Thyroid gland (tissue), 4 donors: Measurements from ENCODE around the gene CBR1. TPM values are rescaled to one million over a fixed set of nuclear protein-coding genes. Genes with fewer than 3 reads are reported as not detected.

Experiments
- DNase-seq, 2 donors: peaks; one replicate each; pipeline ENCODE4 v3.0.0-alpha.2; 2019
- H3K27ac ChIP-seq, 3 donors: fragments of 200-600 bp; sonication (generic); 1 replicate in 2 of 3; 2 replicates in 1 of 3; pipeline ENCODE4 v1.5.1; 2016 to 2019; ENCODE audit warnings: mild to moderate bottlenecking in 1 of 3, moderate library complexity in 1 of 3
- H3K27me3 ChIP-seq: fragments of 200-600 bp; sonication (generic); one replicate; pipeline ENCODE4 v1.5.1; 2019
- H3K36me3 ChIP-seq, 2 donors: fragments of 200-600 bp; sonication (generic); one replicate each; pipeline ENCODE4 v1.5.1; 2016 to 2019
- H3K4me1 ChIP-seq, 2 donors: fragments of 200-600 bp; sonication (generic); one replicate each; pipeline ENCODE4 v1.5.1; 2017 to 2019
- H3K4me3 ChIP-seq, 3 donors: fragments of 200-600 bp; sonication (generic); replicated peaks in 1 of 3; 1 replicate in 2 of 3; 2 replicates in 1 of 3; pipeline ENCODE4 v1.5.1; 2016; ENCODE audit warnings: mild to moderate bottlenecking in 1 of 3
- H3K9me3 ChIP-seq: fragments of 200-600 bp; sonication (generic); one replicate; pipeline ENCODE4 v1.5.1; 2017
- POLR2A ChIP-seq, 2 donors: fragments of 450-650 bp; IDR thresholded peaks; one replicate each; pipeline ENCODE4 v1.6.1; 2017; ENCODE audit warnings: antibody characterized with exemption in 2 of 2, mild to moderate bottlenecking in 2 of 2, moderate library complexity in 1 of 2
- WGBS, 2 donors: methylation state at CpG; one replicate each; pipeline ENCODE4 v1.1.5; 2017; 5-methylcytosine and 5-hydroxymethylcytosine counted together
- intact Hi-C: fragments of 100-400 bp; cut with DNase I; formaldehyde crosslinking; loops from one replicate; pipeline ENCODE4 v1.15.1; 2023
- total RNA-seq, 4 donors: library from RNA; depleted of rRNA; stranded (reverse); fragments of >200 nt; gene quantifications; one replicate each; pipeline ENCODE4 v1.2.3, GENCODE V29; 2016
- TF ChIP-seq, protein P1 (sequence below), 6 experiments: fragments of 200-600 bp in 3 of 6; fragments of 450-650 bp in 3 of 6; sonication (generic) in 3 of 6; IDR thresholded peaks; one replicate each; pipeline ENCODE4 v1.5.1; 2016 to 2019; ENCODE audit warnings: antibody characterized with exemption in 6 of 6, mild to moderate bottlenecking in 2 of 6, inconsistent platforms in 1 of 6, moderate library complexity in 1 of 6

Gene CBR1
- total RNA-seq, 4 donors from 2014 or later, result 206 to 600 (median 418) TPM

DNA sequence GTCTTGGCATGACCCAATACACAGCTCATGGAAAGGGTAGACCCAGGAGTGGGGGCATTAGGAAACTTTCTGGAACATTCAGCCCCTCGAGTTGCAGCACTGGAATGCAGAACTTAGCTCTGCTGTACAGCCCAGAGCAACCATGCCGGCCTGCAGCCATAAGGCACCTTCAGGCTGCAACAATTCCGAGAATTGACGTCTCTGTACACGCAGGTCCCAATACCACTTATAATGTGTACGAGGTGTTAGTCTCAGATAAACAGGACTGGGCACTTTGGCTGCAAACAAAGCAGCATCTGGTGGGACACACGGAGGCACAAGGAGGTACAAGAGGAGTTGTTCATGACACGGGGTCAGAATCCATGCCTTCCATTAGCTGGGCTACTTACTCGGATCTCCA is 7.9 kb downstream of the CBR1 start:
- TF ChIP-seq, protein P1, sequence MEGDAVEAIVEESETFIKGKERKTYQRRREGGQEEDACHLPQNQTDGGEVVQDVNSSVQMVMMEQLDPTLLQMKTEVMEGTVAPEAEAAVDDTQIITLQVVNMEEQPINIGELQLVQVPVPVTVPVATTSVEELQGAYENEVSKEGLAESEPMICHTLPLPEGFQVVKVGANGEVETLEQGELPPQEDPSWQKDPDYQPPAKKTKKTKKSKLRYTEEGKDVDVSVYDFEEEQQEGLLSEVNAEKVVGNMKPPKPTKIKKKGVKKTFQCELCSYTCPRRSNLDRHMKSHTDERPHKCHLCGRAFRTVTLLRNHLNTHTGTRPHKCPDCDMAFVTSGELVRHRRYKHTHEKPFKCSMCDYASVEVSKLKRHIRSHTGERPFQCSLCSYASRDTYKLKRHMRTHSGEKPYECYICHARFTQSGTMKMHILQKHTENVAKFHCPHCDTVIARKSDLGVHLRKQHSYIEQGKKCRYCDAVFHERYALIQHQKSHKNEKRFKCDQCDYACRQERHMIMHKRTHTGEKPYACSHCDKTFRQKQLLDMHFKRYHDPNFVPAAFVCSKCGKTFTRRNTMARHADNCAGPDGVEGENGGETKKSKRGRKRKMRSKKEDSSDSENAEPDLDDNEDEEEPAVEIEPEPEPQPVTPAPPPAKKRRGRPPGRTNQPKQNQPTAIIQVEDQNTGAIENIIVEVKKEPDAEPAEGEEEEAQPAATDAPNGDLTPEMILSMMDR (IDR thresholded peaks at IDR 0.05), result no peak
- TF ChIP-seq POLR2A (IDR thresholded peaks at IDR 0.05), result no peak
- H3K27me3 ChIP-seq, result no peaks in the 10 kb centered on the region
- no peak for DNase-seq
- no peaks in the 10 kb centered on the region for H3K36me3 ChIP-seq
- H3K4me3 ChIP-seq, result no peak overlapping the region
- intact Hi-C loops, result no loop called here
- H3K4me1 ChIP-seq, result peaks cover 0 to 26% of the 10 kb centered on the region in 2 donors
- H3K27ac ChIP-seq, result no peak overlapping the region
- 73 to 87% methylated on average over 8 to 9 of the region's 9 CpGs for whole genome bisulfite sequencing, 2 donors
- H3K9me3 ChIP-seq, result no peaks in the 10 kb centered on the region

DNA sequence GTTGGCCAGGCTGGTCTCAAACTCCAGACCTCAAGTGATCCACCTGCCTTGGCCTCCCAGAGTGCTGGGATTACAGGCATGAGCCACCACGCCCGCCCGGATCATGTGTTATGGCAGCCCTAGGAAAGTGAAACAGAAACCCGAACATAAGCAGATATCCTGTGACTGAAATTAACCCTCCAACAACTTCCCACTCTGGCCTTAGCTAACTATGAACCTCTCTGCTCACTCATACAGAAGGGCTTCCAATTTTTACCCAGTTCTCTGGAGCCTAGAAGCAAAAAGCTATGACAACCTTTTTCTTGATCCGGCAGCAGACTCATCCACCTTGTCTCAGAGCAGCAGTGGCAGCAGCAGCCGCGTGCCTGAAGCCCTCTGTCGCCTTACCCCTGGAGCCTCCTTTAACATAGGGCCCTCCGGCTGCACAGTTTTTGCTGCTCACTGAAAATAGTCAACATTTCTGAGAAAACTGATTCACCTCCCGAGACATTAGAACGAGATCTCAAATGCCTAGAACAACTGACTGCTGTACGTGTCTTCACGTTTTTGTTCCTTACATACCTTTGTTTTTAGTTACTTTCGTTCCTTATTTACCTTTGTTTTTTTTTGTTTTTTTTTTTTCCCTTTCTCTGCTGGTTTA is 9.3 kb downstream of the CBR1 start:
- Histone ChIP-seq H3K4me3 (no peak overlapping the region), H3K36me3 (no peaks in the 10 kb centered on the region), H3K27ac (no peak overlapping the region), H3K27me3 (no peaks in the 10 kb centered on the region), H3K4me1 (peaks cover 0 to 13% of the 10 kb centered on the region in 2 donors), H3K9me3 (no peaks in the 10 kb centered on the region)
- intact Hi-C loops, result no loop called here
- 79 to 88% methylated on average over 14 of the region's 14 CpGs for WGBS, 2 donors
- peak in 1 of 2 donors; percentile 14 for DNase-seq
- TF ChIP-seq, protein P1 (IDR thresholded peaks at IDR 0.05), result no peak
- TF ChIP-seq POLR2A (IDR thresholded peaks at IDR 0.05), result no peak

DNA sequence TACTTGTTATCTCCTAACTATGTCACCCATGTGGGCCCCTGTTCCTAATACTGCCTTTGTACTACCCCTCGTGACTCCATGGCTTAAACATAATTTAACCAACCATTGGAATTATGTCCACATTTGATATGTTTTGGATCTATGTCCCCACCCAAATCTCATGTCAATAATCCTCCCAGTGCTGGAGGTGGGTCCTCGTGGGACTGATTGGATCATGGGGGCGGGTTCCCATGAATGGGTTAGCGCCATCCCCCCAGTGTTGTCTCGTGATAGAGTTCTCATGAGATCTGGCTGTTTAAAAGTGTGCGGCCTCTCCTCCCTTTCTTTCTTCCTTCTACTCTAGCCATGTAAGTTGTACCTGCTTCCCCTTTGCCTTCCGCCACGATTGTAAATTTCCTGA is 9.8 kb downstream of the CBR1 start:
- Histone ChIP-seq H3K9me3 (no peaks in the 10 kb centered on the region), H3K4me3 (no peak overlapping the region), H3K36me3 (no peaks in the 10 kb centered on the region), H3K27ac (no peak overlapping the region), H3K27me3 (no peaks in the 10 kb centered on the region), H3K4me1 (peaks cover 0 to 7% of the 10 kb centered on the region in 2 donors)
- intact Hi-C loops, result no loop called here
- WGBS, 2 donors, result 71 to 96% methylated on average over 8 of the region's 8 CpGs
- no peak for DNase-seq
- TF ChIP-seq, protein P1 (IDR thresholded peaks at IDR 0.05), result no peak
- TF ChIP-seq POLR2A (IDR thresholded peaks at IDR 0.05), result no peak

DNA sequence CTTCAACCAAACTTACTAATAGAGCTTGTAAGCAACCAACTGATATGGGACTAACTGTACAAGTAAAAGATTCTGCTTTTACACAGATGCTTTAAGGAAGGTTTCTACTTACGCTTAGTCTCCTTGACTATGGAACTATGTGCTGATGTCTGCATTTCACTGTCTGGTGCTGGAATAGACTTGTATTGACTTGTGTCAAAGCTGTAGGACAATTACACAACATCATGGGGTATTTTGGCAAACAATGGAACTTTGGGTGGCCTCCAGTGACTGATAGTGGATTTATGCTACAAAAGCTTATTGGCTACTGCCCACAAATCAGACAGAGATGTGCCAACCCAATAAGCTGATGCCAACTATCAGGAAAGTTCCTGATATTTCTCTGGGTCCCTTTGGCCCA is 10.6 kb downstream of the CBR1 start:
- Histone ChIP-seq H3K4me3 (no peak overlapping the region), H3K27me3 (no peaks in the 10 kb centered on the region), H3K4me1 (peaks cover 0 to 2% of the 10 kb centered on the region in 2 donors), H3K36me3 (no peaks in the 10 kb centered on the region), H3K27ac (no peak overlapping the region), H3K9me3 (no peaks in the 10 kb centered on the region)
- intact Hi-C loops, result no loop called here
- no peak for TF ChIP-seq POLR2A (IDR thresholded peaks at IDR 0.05)
- TF ChIP-seq, protein P1 (IDR thresholded peaks at IDR 0.05), result no peak
- 100% methylated on average over 1 of the region's 1 CpG for WGBS, 2 donors
- no peak for DNase-seq

DNA sequence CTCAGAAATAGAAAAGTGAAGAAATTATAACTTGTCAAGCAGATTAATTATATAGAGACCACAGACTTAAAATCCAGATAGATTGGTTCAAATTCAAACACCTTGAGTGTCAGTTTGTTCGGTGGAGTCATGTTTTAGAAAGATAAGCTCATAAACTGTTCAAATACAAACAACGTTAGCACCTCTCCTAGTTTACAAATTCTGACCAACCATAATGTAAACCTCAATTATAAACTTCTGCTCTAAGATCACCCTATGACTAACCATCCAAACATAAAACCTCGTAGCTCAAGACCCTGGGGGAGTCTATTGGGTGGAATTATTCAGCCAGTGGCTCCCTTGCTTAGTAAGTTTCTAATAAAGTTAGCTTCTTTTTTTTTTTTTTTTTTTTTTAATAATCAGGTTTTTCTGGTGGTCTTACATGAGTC is 12.4 kb downstream of the CBR1 start:
- no peak overlapping the region for H3K27ac ChIP-seq
- H3K27me3 ChIP-seq, result no peaks in the 10 kb centered on the region
- H3K4me3 ChIP-seq, result no peak overlapping the region
- intact Hi-C loops, result no loop called here
- no peaks in the 10 kb centered on the region for H3K9me3 ChIP-seq
- TF ChIP-seq, protein P1 (IDR thresholded peaks at IDR 0.05), result no peak
- no peak for TF ChIP-seq POLR2A (IDR thresholded peaks at IDR 0.05)
- no peaks in the 10 kb centered on the region for H3K4me1 ChIP-seq
- no peaks in the 10 kb centered on the region for H3K36me3 ChIP-seq
- no peak for DNase-seq
- 87 to 91% methylated on average over 3 of the region's 3 CpGs for WGBS, 2 donors
